Common myeloid progenitor, CD34-positive (primary cell): ENCODE data around the gene SFXN4.

Source experiments
- CTCF ChIA-PET: fragments of 350-600 bp; sonication (Branson Sonifier 250); formaldehyde crosslinking; loops from one replicate; lab custom pipeline; 2021; ENCODE audit warnings: antibody characterized with exemption; lab: Charles Lee
- POLR2A ChIA-PET: fragments of 350-600 bp; sonication (Branson Sonifier 250); formaldehyde crosslinking; loops from one replicate; lab custom pipeline; 2021; ENCODE audit warnings: antibody characterized with exemption; lab: Charles Lee
- DNase-seq, 3 donors: peaks; one replicate each; pipeline versions ENCODE4 v3.0.0 to v3.0.0-alpha.2; 2013
- H3K27ac ChIP-seq, 2 experiments: 1 replicate in 1 of 2; 2 replicates in 1 of 2; pipeline ENCODE4 v1.7.0; 2013; ENCODE audit warnings: inconsistent platforms in 2 of 2, low read length in 2 of 2, mild to moderate bottlenecking in 2 of 2, low read depth in 1 of 2, moderate library complexity in 1 of 2; ENCODE audit not compliant: severe bottlenecking in 2 of 2, insufficient read depth in 1 of 2, poor library complexity in 1 of 2
- H3K27me3 ChIP-seq, 5 experiments: replicated peaks in 2 of 5; 1 replicate in 3 of 5; 2 replicates in 2 of 5; pipeline versions ENCODE4 v1.6.1 to v1.7.0; 2013; ENCODE audit warnings: low read length in 4 of 5, mild to moderate bottlenecking in 2 of 5, moderate library complexity in 2 of 5, inconsistent platforms in 1 of 5; ENCODE audit not compliant: insufficient read depth in 5 of 5, control insufficient read depth in 4 of 5
- H3K36me3 ChIP-seq, 4 experiments: 1 replicate in 2 of 4; 2 replicates in 2 of 4; pipeline versions ENCODE4 v1.6.1 to v1.7.0; 2013; ENCODE audit warnings: low read length in 3 of 4, control low read depth in 1 of 4, mild to moderate bottlenecking in 1 of 4; ENCODE audit not compliant: control insufficient read depth in 4 of 4, insufficient read depth in 4 of 4
- H3K4me1 ChIP-seq, 4 experiments: 1 replicate in 3 of 4; 2 replicates in 1 of 4; pipeline versions ENCODE4 v1.6.1 to v1.7.1; 2013; ENCODE audit warnings: low read length in 3 of 4, mild to moderate bottlenecking in 3 of 4, control low read depth in 1 of 4, inconsistent platforms in 1 of 4, moderate library complexity in 1 of 4; ENCODE audit not compliant: control insufficient read depth in 4 of 4, insufficient read depth in 4 of 4; ENCODE audit errors: control extremely low read depth in 1 of 4
- H3K4me3 ChIP-seq, 7 experiments: 1 replicate in 4 of 7; 2 replicates in 3 of 7; pipeline versions ENCODE4 v1.5.1 to v1.7.0; 2013; ENCODE audit warnings: mild to moderate bottlenecking in 7 of 7, low read length in 6 of 7, moderate library complexity in 6 of 7, inconsistent platforms in 2 of 7, low read depth in 2 of 7, control low read depth in 1 of 7; ENCODE audit not compliant: insufficient read depth in 4 of 7, control insufficient read depth in 1 of 7; ENCODE audit errors: extremely low read depth in 1 of 7
- H3K9me3 ChIP-seq, 5 experiments: 1 replicate in 4 of 5; 2 replicates in 1 of 5; pipeline versions ENCODE4 v1.6.1 to v1.7.1; 2013; ENCODE audit warnings: low read length in 4 of 5, mild to moderate bottlenecking in 2 of 5, inconsistent platforms in 1 of 5, low read depth in 1 of 5, moderate library complexity in 1 of 5; ENCODE audit not compliant: control insufficient read depth in 4 of 5, insufficient read depth in 2 of 5; ENCODE audit errors: control extremely low read depth in 1 of 5
- WGBS: methylation state at CpG from one replicate; pipeline ENCODE4 v1.1.5; 2013; ENCODE audit not compliant: insufficient coverage; 5-methylcytosine and 5-hydroxymethylcytosine counted together

The SFXN4 gene

GRCh38 chr10:119131512-119132240 lies 33.8 kb downstream of the SFXN4 start:
- H3K4me3 ChIP-seq = peak overlapping the region in 6 of 7 experiments; percentile 55 to 73 (median 64)
- peak overlapping the region; percentile 47 to 80 for H3K27ac ChIP-seq
- POLR2A ChIA-PET = no interaction called here
- CTCF ChIA-PET = interaction anchor here (1.0 to 1.5 kb wide), 6 partner anchors 13 to 264 kb away, joined by 3 to 4 read pairs (median 3); no protein-coding TSS in a partner anchor
- H3K27me3 ChIP-seq = no peaks in the 10 kb centered on the region
- peaks cover 27 to 69% (median 58%) of the 10 kb centered on the region in 4 experiments for H3K4me1 ChIP-seq
- H3K36me3 ChIP-seq = peaks cover 2 to 43% (median 19%) of the 10 kb centered on the region in 4 experiments
- 2% methylated on average over 6 of the region's 10 CpGs for WGBS
- no peaks in the 10 kb centered on the region for H3K9me3 ChIP-seq
- DNase-seq = peak; percentile 61 to 87 (median 86)

GRCh38 chr10:119129721-119130120 lies 35.8 kb downstream of the SFXN4 start:
- DNase-seq = no peak
- Histone ChIP-seq H3K4me3 (no peak overlapping the region), H3K27me3 (no peaks in the 10 kb centered on the region), H3K27ac (no peak overlapping the region), H3K4me1 (peaks cover 19 to 53% (median 44%) of the 10 kb centered on the region in 4 experiments), H3K9me3 (no peaks in the 10 kb centered on the region), H3K36me3 (peaks cover 2 to 49% (median 24%) of the 10 kb centered on the region in 4 experiments)
- POLR2A ChIA-PET = no interaction called here
- WGBS = 100% methylated on average over 2 of the region's 4 CpGs
- CTCF ChIA-PET = interaction anchor here (0.7 to 1.6 kb wide), 5 partner anchors 9 to 60 kb away, joined by 3 to 4 read pairs (median 4); no protein-coding TSS in a partner anchor

DNA sequence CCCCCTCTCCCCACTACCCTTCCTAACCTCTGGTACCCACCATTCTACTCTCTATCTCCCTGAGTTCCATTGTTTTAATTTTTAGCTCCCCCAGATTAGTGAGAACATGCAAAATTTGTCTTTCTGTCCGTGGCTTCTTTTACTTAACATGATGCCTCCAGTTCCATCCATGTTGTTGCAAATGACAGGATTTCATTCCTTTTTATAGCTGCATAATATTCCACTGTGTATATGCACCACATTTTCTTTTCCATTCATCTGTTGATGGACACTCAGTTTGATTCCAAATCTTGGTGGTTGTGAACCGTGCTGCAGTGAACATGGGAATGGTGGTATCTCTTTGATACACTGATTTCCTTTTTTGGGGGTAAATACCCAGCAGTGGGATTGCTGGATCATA lies 39.6 kb downstream of the SFXN4 start:
- ChIA-PET POLR2A (no interaction called here), CTCF (interaction anchor here (1.5 kb wide), 1 partner anchor 23 kb away, joined by 3 read pairs; no protein-coding TSS in a partner anchor)
- Histone ChIP-seq H3K9me3 (no peaks in the 10 kb centered on the region), H3K4me1 (peaks cover 0 to 16% (median 14%) of the 10 kb centered on the region in 4 experiments), H3K36me3 (peaks cover 0 to 59% (median 36%) of the 10 kb centered on the region in 4 experiments), H3K27me3 (no peaks in the 10 kb centered on the region), H3K4me3 (no peak overlapping the region), H3K27ac (no peak overlapping the region)
- no peak for DNase-seq
- WGBS = 100% methylated on average over 1 of the region's 2 CpGs

- Histone ChIP-seq H3K9me3 (no peaks in the 10 kb centered on the region), H3K27ac (peak overlapping the region in 1 of 2 experiments; percentile 16), H3K4me1 (peaks cover 0 to 6% (median 2%) of the 10 kb centered on the region in 4 experiments), H3K36me3 (peaks cover 2 to 60% (median 43%) of the 10 kb centered on the region in 4 experiments), H3K4me3 (no peak overlapping the region), H3K27me3 (no peaks in the 10 kb centered on the region)
- no CpG with 5 or more reads among the region's 2 CpGs for WGBS
- DNase-seq = no peak
- POLR2A ChIA-PET = no interaction called here
- CTCF ChIA-PET = no interaction called here
Measured at GRCh38 chr10:119120875-119121274, 44.6 kb downstream of the SFXN4 start.

DNA sequence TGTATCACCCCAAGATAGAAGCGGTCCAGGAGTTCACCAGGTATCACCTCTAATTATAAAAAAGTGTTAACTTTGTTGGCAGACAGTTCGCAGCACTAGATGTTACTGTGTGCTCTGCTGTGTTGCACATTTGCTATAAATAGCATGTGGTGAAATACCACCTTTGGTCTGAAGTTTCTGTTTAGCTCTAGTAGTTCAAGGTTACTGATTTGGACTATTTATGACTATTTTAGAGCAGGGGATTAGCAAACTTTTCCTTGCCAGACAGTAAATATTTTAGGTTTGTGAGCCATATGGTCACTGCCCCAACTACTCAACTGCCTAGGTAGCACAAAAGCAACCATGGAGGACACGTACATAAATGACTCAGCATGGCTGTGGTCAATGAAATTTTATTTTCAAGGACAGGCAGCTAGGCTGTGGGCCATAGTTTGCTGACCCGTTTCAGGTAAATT lies 45.1 kb downstream of the SFXN4 start:
- Histone ChIP-seq H3K9me3 (no peaks in the 10 kb centered on the region), H3K4me3 (no peak overlapping the region), H3K27ac (peak overlapping the region in 1 of 2 experiments; percentile 16), H3K36me3 (peaks cover 2 to 56% (median 41%) of the 10 kb centered on the region in 4 experiments), H3K27me3 (no peaks in the 10 kb centered on the region), H3K4me1 (peaks cover 0 to 6% (median 2%) of the 10 kb centered on the region in 4 experiments)
- WGBS = 93% methylated on average over 2 of the region's 4 CpGs
- ChIA-PET CTCF (no interaction called here), POLR2A (no interaction called here)
- DNase-seq = no peak

- Histone ChIP-seq H3K4me3 (no peak overlapping the region), H3K36me3 (peaks cover 2 to 57% (median 39%) of the 10 kb centered on the region in 4 experiments), H3K4me1 (peaks cover 0 to 8% (median 4%) of the 10 kb centered on the region in 4 experiments), H3K9me3 (no peaks in the 10 kb centered on the region), H3K27ac (no peak overlapping the region), H3K27me3 (no peaks in the 10 kb centered on the region)
- WGBS = 80% methylated on average over 1 of the region's 1 CpG
- ChIA-PET CTCF (no interaction called here), POLR2A (no interaction called here)
- DNase-seq = no peak
Measured at GRCh38 chr10:119119400-119119799, 46.1 kb downstream of the SFXN4 start.

DNA sequence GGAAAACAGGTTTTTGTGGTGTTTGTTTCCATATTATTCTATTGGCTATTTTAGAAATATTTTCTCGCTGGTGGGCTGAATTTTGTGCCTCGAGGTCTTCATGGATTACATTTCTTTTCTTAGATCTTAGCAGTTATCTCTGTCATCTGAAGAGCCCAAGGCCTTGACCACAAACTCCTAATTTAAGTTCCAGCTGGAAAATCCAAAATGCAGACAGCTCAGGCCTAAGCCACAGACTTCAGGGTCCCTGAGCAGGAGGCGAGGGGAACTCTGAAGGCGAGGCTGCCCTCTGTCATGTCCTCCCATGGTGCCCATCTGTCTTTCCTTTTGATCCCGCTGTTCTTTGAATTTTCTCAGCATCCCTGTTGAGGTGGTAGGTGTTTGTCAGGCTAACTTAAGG lies 47.3 kb downstream of the SFXN4 start:
- WGBS = 100% methylated on average over 2 of the region's 5 CpGs
- POLR2A ChIA-PET = no interaction called here
- CTCF ChIA-PET = interaction anchor here (1.2 to 1.3 kb wide), 2 partner anchors 13 to 16 kb away, joined by 3 read pairs; no protein-coding TSS in a partner anchor

More for the DNA sequence above, 47.3 kb downstream of the SFXN4 start:
- Histone ChIP-seq H3K4me1 (peaks cover 4 to 20% (median 13%) of the 10 kb centered on the region in 4 experiments), H3K36me3 (peaks cover 4 to 57% (median 37%) of the 10 kb centered on the region in 4 experiments), H3K9me3 (no peaks in the 10 kb centered on the region), H3K27ac (no peak overlapping the region), H3K4me3 (no peak overlapping the region), H3K27me3 (no peaks in the 10 kb centered on the region)
- no peak for DNase-seq
